GM18909 (cell line): ENCODE measurements around the gene IQSEC1.

Experiments used
- ATAC-seq: cut with Tn5 transposase; IDR thresholded peaks from one replicate; pipeline ENCODE4 v1.9.1; 2021; ENCODE audit warnings: mild to moderate bottlenecking; ENCODE audit not compliant: unreplicated experiment, poor library complexity

IQSEC1 gene

DNA sequence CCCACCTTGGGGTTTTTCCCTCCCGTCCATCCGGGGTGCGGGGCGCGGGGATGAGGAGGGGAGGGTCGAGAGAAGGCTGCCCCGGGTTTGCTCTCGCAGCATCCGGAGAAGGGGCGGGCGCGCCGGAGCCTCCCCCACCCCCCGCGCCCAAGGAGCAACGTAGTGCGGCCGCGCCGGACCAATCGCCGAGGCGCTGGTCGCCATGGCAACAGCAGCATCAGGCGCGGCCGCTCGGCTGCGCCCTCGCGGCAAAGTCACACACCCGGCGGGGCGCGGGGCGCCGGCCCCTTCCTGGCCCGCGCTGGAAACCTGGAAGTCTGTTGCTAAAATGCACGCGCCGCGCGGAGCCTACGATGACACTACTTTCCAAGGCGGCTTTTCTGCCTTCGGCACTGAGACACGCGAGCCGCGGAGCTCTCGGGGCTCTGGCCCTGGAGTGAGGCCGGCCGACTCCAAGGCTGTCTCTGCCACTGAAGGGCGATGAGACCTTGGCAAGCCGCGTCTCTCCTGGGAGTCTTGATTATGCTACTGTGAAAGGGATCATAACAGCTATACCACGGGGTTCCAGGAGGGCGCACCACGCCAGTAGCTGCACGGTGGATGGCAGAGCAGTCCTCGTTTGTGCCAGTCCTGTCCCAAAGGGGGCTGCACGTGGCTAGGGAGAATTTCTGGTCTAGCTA is at the start of gene IQSEC1:
IQSEC1 (minus strand) TSS at position 104 of the 680 bp plus-strand sequence. CDS start 415 bp downstream, outside the sequence.
- peak; percentile 60 for ATAC-seq

DNA sequence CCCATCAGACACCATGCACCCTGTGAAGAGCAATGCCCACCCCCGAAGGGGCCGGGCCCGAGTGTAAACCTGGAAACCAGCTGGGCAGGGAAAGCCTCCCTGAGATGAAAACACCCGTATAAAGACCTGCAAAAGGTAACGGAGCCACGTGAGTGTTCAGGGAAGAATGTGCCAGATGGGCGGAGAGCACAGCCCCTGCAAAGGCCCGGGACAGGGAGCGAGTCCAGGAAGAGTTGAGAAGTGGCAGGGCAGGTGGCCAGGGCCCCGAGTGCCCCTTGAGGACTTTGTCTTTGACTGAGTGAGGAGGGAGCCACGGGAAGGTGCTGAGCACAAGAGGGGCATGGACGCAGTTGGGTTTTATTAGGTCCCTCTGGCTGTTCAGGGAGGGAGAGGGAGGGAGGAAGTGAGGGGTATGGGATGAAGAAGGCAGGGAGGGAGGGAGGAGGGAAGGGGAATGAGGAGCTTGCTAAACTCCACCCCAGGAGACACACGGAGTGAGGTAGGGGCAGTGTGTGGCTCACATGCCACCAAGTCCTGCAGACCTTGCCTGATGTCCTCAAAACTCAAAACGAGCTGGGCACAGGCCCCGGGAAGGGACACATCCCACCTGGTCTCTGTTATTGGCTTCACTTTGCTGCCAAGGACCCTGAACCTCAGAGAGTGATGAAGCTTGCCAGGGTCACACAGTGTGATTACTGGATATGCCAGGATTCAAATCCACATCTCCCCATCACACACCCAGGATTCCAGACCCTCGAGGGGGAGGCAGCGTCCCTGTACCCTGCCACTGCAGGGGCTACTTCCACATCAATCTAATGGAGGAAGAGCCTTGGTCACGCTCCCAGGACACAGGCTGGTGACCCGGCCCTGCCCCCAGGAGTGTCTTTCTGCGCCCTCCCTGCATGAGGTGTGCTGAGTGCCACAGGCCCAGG is 49.1 kb upstream of the IQSEC1 start:
- no peak for ATAC-seq

DNA sequence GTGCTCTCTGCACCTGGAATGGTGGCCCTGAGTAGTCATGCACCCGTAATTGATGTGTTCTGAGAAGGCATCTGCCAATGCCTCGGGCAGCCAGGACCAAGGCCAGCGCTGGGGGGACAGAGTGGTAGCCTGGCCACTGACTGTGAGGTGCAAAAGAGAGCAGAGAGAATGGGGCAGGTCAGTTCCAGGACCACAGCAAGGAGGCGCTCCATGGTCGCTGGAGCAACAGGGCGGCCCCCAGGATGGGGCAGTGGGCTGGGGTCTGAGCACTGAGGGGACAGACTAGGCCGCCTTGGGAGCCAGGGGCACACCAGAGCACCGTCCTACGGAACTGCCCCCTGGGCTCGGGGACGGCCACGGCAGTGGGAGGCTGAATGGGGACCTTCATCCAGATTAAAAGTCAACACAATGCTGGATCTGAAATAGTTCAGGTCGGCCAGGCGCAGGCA is 48.3 kb upstream of the IQSEC1 start:
- ATAC-seq = no peak

DNA sequence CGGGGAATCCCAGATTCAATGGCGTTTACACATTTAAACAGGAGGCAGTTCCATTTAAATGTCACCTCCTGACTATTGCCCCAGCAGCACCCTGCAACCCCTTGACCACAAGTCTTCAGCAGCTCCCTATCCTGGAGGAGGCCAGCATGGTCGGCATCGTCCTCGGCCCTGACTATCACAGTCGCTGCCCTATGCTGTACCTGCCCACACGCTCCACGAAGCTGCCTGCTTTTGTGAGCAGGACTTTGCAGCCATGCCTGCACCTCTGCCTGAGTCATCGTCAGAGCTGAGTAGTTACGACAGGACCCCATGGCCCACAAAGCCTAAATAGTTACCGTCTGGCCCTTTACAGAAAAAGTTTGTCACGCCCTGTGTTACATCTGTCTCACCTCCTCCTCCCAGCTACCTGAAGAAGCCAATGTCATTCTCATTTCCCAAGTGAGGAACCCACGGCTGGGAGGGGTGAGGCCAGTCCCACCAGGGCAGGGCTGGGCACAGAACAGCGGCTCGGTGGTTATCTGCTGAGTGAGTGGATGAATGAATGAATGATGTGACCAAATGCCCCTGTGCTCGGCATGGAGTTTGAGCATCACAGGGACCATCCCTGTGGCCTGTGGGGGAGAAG is 47.8 kb upstream of the IQSEC1 start:
- no peak for ATAC-seq

DNA sequence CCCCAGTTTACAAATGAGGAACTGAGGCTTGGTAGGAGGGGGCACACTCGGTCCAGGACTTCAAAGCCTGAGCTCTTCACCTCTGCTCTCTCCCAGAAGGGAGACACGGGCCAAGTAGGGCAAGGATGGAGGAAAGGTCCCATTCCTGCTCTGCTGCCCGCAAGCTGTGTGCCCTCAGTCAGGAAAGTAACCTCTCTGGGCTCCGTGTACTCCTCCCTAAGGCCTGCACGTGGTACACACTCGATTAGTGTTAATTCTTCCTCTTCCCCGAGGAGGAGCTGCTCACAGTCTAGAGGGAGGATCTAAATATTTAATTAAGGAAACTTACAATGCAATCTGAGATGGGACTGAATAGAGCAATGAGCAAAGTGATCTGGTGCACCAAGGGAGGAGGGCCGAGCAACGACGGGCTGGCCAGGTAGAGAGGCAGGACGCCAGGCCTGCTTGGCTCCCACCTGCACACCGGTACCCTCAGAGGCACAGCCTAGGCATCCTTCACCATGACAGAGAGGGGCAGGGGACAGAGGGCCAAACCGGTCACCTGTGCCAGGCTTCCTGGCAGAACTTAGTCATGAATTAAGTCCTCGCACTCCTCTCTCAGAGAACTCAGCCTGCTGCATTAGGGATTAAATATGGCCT is 47.2 kb upstream of the IQSEC1 start:
- ATAC-seq = no peak

DNA sequence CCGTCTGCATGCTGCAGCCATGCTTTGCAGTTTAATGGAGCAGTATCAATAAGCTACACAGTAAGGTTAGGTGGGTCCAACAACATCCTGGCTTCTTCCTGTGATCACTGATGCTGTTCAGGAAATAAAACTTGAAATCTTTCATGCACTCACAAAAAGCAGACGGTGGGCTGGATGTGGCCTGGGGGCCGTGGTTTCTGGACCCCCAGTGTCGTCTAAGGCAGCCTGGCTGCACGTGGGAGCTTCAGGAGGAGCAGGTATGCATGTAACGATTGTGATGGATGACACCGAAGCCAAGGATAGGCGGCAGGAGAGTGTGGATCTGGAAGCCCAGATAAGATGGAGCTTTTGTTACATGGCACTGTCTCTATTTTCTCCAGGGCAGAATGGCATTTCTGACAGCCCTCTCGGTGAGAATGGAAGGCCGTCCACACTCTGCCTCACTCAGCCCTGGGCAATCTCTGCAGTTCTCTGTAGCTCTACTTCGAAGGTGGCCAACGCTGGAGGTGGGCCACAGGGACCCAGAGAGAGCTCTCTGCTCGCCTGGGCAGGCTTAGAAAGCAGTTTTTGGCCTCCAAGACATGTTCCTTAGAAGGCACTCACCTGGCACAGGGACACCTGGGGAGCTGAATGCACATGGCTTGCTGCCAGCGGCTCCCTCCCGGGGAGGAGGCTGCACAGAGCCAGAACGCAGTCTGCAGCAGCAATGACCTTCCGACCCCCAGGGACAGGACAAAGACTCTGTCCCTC is 46.4 kb upstream of the IQSEC1 start:
- no peak for ATAC-seq

DNA sequence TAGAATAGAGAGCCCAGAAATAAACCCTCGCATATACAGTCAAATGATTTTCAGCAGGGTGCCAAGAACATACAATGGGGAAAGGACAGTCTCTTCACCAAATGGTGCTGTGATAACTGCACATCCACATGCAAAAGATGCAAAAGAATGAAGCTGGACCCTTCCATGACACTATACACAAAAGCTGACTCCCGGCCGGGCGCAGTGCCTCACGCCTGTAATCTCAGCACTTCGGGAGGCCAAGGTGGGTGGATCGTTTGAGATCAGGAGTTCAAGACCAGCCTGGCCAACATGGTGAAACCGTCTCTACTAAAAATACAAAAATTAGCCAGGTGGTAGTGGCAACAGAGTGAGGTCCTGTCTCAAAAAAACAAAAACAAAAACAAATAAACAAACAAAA is 43.2 kb upstream of the IQSEC1 start:
- ATAC-seq = no peak

DNA sequence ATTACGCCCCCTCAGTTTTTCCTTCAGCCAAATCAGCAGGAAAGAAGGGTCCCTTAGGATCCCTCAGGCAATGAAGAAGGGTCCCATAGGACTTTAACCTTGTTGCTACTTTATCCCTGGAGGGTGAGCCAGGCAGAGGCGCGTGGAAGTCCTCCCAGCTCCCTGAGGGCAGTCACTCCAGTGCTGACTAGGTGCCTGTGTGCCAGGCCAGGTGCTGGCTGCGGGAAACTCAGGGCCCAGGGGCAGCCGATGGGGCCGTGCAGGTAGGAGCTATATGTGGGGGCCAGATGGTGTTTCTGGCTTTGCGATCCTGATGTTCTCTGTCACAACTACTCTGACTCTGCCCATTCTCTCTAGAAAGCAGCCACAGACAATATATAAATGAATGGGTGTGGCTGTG is 42.8 kb upstream of the IQSEC1 start:
- no peak for ATAC-seq

DNA sequence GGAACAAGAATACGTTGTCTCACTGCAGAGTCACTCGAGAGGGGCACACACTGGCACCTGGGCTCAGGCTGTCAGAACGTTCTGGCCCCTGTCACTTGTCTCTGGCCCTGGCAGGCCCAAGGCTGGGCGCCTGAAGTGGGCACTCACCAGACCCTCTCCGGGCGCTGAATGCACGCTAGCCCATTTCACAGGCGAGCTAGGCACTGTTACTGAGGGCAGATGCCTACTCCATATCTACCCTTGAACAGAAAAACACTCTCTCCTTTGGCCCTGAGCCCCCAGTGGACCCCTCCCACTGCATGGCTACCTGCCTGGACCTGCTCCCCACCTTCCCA is 42.3 kb upstream of the IQSEC1 start:
- ATAC-seq = no peak

DNA sequence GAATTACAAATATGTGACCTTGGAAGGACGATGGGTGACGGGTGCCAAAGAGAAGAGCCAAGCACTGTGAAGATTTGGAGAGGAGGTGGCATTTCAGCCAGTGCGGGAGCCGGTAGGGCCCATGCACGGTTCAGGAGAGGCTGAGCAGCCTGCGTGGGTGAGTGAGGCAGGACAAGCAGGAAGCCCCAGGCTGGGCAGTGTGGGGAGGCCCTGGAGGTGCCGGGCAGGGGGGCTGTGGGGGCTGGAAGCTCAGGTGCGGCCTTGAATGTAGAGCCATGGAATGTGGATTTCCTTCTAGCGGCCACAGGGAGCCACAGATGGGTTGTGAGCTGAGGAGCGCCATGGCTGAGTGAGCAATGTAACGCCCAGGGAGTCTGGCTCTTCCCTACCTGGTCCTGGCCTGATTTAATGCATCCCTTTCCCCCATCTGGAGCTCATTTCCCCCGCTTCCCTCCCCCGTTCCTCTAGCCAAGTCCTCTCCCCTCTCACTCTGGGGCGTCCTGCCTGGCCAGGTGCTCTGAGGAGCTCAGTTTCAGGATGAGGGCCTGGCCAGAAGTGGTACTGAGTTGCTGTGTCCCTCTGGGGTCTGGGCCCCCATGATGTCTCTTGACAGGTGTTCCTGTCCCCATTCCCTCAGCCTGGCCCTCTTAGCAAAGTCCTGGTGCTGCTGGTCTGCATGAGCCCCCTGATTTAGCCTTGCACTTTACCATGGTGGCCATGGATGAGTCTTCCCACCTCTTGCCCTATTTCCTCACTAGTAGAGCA is 41.8 kb upstream of the IQSEC1 start:
- no peak for ATAC-seq

DNA sequence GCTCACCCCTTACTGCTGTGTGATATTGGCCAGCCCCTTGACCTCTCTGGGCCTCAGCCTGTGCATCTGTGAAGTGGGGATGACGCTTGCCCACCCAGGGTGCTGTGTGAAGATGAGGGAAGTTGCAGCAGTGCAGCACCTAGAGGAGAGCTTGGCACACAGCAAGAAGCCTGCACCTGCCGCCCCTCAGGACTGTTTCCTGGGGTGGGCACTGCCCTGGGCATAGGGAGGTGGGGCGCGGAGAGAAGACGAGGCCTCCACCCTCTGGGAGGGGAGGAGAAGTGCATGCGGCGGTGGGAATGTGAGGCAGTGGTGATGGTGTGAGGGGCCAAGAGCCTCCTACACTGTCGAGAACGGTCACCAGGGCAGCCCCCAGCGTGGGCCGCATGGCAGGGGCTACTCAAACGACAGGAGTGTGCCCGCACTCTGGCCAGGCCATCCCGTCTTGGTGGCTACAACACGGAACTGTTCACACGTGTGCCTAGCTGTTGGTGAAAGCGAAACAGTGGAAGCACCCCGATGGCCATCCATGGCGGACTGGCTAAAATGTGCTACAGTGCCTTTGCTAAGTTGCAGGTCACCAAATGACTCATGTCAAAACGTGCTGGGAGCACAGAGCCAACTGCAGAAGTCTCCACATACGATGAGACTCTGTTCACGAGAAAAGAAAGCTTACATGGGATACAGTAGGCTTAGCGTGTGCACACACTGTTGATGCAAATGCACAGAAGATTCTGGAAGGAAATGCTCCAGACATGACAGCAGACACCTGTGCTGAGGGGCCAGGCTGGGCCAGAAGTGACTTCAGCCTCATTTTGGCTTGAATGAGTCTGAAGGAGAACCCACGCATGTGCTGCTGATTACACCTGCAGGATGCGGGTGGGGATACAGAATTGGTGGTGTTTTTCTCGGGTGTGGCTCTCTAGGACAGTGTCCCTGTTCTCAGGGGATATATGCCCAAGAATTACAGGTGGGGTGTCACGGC is 40.4 kb upstream of the IQSEC1 start:
- no peak for ATAC-seq

DNA sequence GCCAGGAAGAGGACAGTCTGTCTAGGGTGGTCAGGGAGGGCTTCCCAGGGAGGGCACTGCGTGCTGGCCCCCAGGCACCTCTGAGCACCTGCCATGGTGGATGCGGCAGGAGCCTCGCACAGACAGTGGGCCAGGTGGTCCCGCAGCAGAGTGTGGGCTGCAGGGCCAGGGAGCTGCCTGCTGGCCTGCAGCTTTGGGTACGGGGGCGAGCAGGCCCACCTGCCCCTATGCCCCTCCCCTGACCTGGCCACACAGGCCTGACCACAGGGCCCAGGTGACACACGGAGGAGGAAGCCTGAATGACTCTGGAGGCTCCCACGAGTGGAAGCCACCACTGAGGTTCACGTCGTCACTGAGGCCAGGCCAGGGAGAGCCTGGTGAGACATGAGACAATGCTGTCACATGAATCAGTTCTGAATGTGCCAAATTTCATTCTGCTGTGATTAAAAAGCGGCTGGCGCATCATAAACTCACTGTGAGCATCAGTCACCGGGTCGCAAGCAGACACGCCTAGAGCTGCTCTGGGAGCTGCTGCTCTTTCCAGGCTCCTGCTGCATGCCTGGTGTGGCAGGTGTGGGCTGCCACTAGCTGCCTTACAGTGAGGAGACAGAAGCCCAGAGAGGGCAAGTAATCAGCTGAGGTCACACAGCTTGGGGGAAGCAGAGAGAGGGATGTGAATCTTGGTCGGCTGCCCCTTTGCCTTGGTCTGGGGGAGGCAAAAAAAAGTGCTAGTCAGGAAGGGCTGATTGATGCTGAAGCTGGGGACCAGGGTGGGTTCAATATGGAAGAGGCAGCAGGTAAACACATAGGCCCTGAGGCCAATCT is 39.5 kb upstream of the IQSEC1 start:
- no peak for ATAC-seq

DNA sequence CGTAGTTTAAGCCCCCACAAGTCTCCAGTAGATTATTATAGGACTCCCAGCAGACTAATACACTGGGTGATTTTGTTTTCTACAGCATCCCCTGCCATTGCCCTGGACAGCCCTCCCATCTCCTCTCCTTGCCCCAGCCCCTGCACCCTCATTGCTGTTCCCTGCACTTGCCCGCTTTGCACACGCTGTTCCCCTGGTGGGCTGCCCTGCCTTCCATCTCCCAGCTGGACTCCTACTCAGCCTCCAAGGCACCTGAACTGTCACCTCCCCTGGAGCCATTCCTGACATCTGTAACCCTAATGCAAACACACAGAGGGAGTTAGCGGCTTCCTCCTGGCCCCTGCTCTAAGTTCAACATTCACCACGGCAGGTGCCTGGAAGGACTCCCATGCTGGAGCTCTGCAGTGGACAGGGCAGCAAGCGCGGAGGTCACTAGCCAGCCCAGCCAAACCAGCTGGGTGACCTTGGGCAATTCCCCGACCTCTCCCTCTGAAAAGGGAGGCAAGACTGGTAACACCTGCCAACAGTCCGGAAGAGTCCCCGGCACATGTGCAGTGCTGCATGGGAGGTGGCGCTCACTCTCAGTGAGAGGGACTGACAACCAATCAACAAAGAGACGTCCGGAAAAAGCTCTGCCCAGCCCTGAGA is 38.8 kb upstream of the IQSEC1 start:
- no peak for ATAC-seq

DNA sequence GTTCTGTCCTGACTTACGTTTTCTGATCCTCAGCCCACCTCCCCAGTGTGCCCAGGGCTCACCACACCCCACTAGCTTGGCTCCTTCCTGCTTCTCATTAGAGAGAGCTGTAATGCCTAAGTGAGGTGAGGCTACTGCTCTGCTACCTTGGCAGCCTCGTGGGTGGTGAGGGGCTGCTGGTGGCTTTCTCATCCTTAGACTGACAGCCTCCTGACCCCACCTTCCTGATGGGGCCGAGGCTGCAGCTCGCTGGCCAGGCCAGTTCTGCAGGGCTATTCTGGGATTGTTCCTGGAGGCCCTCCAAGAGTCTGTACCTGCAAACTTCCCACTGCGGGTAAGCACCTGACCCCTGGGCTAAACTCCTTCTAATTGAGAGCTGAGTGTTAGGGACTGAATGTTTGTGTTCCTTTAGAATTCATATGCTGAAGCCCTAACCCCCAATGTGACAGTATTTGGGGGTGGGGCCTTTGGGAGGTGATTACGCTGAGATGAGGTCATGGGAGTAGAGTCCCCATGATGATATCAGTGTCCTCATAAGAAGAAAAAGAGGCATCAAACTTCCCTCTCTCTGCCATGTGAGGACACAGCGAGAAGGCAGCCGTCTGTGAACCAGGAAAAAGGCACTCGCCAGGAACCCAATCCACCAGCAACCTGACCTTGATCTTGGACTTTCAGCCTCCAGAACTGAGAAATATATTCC is 38.1 kb upstream of the IQSEC1 start:
- no peak for ATAC-seq

DNA sequence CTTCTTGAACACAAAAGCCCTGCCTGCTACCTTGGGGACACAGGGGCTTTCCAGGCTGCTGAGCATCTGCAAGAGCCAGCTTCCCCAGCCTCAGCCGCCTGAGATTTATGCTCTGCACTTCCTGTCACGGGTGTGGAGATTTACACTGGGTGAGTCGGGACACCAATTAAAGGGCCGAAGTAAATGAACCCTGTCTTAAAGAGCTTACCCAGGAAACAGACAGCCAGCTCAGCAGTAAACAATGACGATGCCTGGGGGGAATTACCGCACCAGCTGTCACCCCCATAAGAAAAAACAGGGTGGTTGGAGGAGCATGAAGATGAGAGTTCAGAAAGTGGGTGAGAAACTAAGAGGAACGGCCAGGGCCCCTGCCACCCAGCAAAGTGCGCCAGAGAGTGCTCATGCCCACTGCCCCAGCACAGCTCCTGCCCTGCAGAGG is 37.5 kb upstream of the IQSEC1 start:
- ATAC-seq = peak; percentile 87

DNA sequence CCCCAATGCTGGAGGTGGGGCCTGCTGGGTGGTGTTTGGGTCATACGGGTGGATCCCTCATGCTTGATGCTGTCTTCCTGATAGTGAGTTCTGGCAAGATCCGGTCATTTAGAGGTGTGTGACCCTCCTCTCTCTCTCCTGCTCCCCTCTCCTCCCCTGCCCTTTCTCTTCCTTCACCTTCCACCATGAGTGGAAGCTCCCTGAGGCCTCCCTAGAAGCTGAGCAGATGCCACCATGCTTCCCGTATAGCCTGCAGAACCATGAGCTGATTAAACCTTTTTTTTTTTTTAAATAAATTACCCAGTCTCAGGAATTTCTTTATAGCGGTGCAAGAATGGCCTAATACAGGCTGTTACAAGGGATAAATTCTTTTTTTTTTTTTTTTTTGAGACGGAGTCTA is 36.3 kb upstream of the IQSEC1 start:
- ATAC-seq = no peak
